Endothelial cell of umbilical vein (primary cell): ENCODE measurements around the gene KCNH5.

Experiments used
- CTCF ChIP-seq, 2 donors: IDR thresholded peaks; 1 replicate in 1 of 2; 2 replicates in 1 of 2; pipeline ENCODE4 v1.5.1; 2011; ENCODE audit warnings: low read length in 2 of 2, mild to moderate bottlenecking in 2 of 2, moderate library complexity in 2 of 2, control low read depth in 1 of 2, inconsistent platforms in 1 of 2, low read depth in 1 of 2; ENCODE audit not compliant: insufficient read depth in 1 of 2; ENCODE audit errors: extremely low read depth in 1 of 2
- EZH2 ChIP-seq: IDR thresholded peaks from 2 replicates; pipeline ENCODE4 v1.6.1; 2012; ENCODE audit warnings: borderline replicate concordance, low read depth, mild to moderate bottlenecking, moderate library complexity, low read length, inconsistent platforms; ENCODE audit not compliant: severe bottlenecking
- FOS ChIP-seq: IDR thresholded peaks from 2 replicates; pipeline ENCODE4 v1.6.1; 2011; ENCODE audit warnings: mild to moderate bottlenecking, low read length, moderate library complexity, borderline replicate concordance; ENCODE audit not compliant: insufficient read depth
- GATA2 ChIP-seq: IDR thresholded peaks from 2 replicates; pipeline ENCODE4 v1.7.0; 2011; ENCODE audit warnings: low read depth, mild to moderate bottlenecking, moderate library complexity, mixed read lengths, low read length; ENCODE audit not compliant: insufficient read length, insufficient read depth
- MAX ChIP-seq: IDR thresholded peaks from 2 replicates; pipeline ENCODE4 v1.6.1; 2011; ENCODE audit not compliant: insufficient read depth, insufficient read length
- MYC ChIP-seq: IDR thresholded peaks from one replicate; pipeline ENCODE4 v1.6.1; 2011; ENCODE audit warnings: mild to moderate bottlenecking, low read depth, low read length
- POLR2A ChIP-seq: IDR thresholded peaks from 2 replicates; pipeline ENCODE4 v1.6.1; 2012; ENCODE audit warnings: low read depth, mild to moderate bottlenecking, control low read depth, low read length
- POLR2AphosphoS5 ChIP-seq: IDR thresholded peaks from 2 replicates; pipeline ENCODE4 v1.6.1; 2012; ENCODE audit warnings: low read depth, mild to moderate bottlenecking, control low read depth, low read length, moderate library complexity; ENCODE audit not compliant: insufficient read depth

- TF ChIP-seq CTCF (IDR thresholded peaks at IDR 0.05; ENCODE audit: extremely low read depth in 1 of 2, insufficient read depth in 1 of 2, low read depth in 1 of 2, low read length in 2 of 2) (no peak), POLR2A (no peak), EZH2 (no peak), MYC (no peak), POLR2AphosphoS5 (no peak), MAX (no peak), GATA2 (no peak), FOS (no peak)
Measured at GRCh38 chr14:62694075-62694474, 351.2 kb downstream of the KCNH5 start.
